ENCODE results near the gene PRR11.
"Not testable (repeated sequence)": the region's sequence is repeated elsewhere in the genome, so short reads cannot be mapped to it uniquely, and the experiment has no call there.

PRR11 gene

GRCh38 chr17:59220328-59221158 lies 65.0 kb downstream of the PRR11 start, which contains the start of gene GDPD1:
TSS of gene GDPD1 (plus strand) at chr17:59220511. CDS start at chr17:59220610, 99 bp downstream.
- peak; percentile 95 to 97 for DNase-seq

GRCh38 chr17:59221159-59221847 lies 65.8 kb downstream of the PRR11 start:
- DNase-seq = no peak

GRCh38 chr17:59223813-59224212 lies 68.3 kb downstream of the PRR11 start:
- no peak for DNase-seq

- DNase-seq = not testable (repeated sequence)
Observed at GRCh38 chr17:59228588-59228987, 73.0 kb downstream of the PRR11 start.

- DNase-seq = no peak
Observed at GRCh38 chr17:59230764-59231163, 75.2 kb downstream of the PRR11 start.

GRCh38 chr17:59234631-59235030 lies 79.1 kb downstream of the PRR11 start:
- no peak for DNase-seq

DNA sequence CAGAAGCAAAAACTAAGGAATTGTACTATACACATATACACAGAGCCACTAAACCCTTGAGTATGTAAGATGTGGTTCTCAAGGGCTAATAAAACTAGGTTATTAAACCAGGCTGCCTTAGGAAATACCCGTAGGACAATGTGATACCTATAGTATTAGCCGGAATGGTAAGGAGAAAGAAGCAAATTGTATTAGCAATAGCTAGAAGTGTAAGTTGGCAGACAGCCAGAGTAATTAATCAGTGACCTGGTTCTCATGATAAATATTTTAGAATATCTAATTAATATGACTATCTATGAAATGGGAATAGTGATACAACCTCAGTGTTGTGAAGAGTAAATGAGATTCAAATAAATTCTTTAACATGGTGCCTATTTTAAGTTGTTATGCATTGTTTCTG lies 83.4 kb downstream of the PRR11 start:
- no peak for DNase-seq

DNA sequence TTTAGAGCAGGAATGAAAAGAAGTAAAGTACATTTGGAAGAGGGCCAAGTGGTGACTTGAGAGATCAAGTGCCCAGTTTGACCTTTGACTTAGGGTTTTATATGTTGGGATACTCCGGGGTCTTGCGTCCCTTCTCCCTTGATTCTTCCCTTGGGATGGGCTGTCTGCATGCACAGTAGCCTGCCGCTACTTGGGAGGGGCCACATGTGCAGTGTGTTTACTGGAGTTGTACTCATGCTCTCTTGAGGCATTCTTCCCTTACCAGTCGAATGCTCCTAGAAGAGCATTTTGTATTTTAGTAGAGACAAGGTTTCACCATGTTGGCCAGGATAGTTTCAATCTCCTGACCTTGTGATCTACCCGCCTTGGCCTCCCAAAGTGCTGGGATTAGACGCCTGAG lies 88.5 kb downstream of the PRR11 start:
- no peak for DNase-seq
